Stimulated activated CD8-positive, alpha-beta memory T cell treated with anti-CD3 and anti-CD28 coated beads, Interleukin-15, amount 100 ng/mL, for 1 hour (primary cell): ENCODE results near the gene PRKACB.
A peak's percentile ranks its signal among the peaks of the same experiment; 100 is the strongest.
"Not testable (repeated sequence)": the region's sequence is repeated elsewhere in the genome, so short reads cannot be mapped to it uniquely, and the experiment has no call there.

Source experiments
- DNase-seq: peaks from one replicate; pipeline ENCODE4 v3.0.0-alpha.2; 2020; ENCODE audit warnings: low read depth

Gene PRKACB

DNA sequence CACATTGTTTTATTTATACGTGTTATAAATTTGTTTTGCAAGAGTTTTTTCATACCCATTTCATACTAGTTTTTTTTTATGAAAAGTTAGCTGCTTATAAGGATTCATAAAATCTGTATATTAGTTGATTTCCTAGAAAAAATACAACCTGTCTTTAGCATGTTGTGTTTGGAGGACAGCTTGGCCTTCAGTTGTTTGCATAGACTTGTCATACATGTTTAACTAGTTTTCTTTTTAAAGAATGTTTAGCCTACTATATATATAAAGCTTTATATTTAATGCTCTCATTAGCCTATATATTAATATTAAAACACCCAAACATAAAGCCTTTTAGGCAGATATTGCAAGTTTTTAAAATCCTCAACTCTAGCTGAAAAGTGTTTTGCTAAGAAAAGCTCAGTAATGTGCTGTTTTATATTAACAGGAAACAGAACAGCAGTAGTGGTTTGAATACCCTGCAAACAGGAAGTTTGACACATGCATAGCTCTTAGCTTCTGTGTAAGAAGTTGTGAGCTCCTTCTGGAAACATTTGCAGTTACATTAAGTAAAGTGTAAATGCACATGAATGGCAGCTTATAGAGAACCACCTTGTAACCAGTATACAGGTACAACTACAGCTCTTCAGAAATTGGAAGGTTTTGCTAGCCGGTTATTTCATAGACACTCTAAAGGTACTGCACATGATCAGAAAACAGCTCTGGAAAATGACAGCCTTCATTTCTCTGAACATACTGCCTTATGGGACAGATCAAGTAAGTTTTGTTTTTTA is at the start of gene PRKACB:
Gene PRKACB (plus strand): TSS at position 476 of the 770 bp plus-strand sequence. CDS start 91 bp downstream, at position 567.
- no peak for DNase-seq

DNA sequence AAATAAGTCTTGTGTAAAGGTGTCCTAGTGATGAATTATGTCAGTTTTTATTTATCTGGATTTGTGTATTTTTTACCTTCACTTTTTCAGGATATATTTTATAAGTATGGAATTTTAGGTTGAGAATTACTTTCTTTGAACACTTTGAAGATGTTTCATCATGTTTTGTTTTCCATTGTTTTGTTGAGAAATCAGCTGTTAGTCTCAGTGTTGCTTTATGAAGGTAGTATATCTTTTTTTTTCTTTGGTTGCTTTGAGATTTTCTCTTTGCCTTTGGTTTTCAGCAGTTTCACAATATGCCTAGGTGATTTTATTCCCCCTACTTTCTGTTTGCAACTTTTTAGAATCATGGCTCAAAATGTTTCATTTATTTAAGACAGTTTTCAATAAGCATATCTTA is 48.8 kb upstream of the PRKACB start:
- no peak for DNase-seq

DNA sequence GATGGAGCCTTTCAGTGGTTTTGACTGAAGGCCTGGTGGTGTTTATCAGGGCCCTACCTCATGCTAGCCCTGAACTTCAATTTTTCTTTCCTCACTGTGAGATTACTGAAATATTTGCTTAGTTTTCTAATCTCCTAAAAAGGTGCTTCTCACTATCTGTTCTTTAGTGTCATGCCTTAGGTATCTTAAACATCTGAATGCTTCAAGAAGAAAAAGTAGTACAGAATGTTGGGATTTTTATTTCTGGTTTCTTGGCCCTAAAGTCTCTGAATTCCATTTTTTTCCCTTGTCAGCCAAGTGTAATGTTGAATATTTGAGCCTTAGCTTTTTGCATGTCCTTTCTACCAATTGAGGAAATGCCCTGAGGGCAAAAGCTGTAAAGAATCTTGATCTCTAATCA is 47.9 kb upstream of the PRKACB start:
- no peak for DNase-seq

GRCh38 chr1:84101204-84101603 is 42.9 kb upstream of the PRKACB start:
- DNase-seq: no peak

GRCh38 chr1:84103197-84103992 is 40.7 kb upstream of the PRKACB start:
- DNase-seq: no peak

DNA sequence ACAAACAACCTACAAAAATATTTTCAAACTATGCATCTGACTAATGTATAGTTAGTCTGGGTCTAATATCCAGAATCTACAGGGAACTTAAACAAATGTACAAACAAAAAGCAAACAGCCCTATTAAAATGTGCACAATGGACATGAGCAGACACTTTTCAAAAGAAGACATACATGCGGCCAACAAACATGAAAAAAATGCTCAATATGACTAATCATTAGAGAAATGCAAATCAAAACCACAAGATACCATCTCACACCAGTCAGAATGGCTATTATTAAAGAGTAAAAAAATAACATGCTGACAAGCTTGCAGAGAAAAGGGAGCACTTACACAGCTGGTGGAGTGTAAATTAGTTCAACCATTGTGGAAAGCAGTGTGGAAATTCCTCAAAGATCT is 36.5 kb upstream of the PRKACB start:
- not testable (repeated sequence) for DNase-seq

DNA sequence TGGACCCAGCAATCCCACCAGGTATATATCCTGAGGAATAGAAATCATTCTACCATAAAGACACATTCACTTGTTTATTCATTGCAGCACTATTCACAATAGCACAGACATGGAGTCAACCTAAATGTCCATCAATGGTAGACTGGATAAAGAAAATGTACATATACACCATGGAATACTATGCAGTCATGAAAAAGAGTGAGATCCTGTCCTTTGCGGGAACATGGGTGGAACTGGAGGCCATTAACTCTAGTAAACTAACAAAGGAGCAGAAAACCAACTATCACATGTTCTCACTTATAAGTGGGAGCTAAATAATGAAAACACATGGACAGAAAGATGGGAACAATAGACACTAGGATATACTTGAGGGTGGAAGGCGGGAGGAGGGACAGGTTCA is 36.1 kb upstream of the PRKACB start:
- DNase-seq: no peak

- no peak for DNase-seq
Measured at GRCh38 chr1:84108900-84109578, 35.0 kb upstream of the PRKACB start.

DNA sequence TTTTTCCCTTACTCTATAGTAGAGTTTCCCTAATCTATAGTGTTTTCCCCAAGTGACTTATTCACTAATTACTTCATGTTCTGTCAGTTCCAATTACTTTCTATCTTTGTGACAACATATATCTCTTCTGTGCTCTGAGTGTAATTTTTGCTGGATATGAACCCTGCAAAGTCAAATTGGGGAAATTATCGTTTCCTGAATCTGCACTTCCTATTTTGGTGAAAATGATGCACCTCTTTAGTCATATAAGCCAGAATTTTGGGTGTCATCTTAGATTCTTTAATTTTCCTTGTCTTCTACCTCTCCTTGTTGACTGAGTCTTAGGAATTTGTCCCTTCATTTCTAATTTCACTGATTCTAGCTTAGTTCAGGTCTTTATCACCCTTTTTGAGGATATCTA is 33.4 kb upstream of the PRKACB start:
- no peak for DNase-seq

- DNase-seq: no peak
Measured at GRCh38 chr1:84116558-84116957, 27.5 kb upstream of the PRKACB start.

DNA sequence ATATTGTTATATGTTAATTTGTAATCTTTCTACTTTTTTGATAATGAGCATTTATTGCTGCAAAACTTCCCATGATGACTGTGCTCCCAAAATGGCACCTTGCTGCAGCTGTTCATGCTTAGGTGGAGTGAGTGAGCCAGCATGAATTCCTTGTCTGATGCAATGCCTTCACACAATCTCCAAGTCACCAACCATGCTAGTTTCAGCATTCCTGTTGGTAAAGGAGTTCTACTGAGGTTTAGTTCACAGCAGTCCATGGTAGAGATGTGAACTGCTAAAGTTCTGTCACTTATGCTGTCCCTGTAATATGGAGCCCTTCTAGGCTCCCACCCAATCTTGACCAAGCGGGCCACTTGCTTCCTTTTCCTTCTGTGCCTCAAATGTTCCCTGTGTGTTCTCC is 26.2 kb upstream of the PRKACB start:
- DNase-seq: no peak

- no peak for DNase-seq
Measured at GRCh38 chr1:84121360-84121759, 22.7 kb upstream of the PRKACB start.

DNA sequence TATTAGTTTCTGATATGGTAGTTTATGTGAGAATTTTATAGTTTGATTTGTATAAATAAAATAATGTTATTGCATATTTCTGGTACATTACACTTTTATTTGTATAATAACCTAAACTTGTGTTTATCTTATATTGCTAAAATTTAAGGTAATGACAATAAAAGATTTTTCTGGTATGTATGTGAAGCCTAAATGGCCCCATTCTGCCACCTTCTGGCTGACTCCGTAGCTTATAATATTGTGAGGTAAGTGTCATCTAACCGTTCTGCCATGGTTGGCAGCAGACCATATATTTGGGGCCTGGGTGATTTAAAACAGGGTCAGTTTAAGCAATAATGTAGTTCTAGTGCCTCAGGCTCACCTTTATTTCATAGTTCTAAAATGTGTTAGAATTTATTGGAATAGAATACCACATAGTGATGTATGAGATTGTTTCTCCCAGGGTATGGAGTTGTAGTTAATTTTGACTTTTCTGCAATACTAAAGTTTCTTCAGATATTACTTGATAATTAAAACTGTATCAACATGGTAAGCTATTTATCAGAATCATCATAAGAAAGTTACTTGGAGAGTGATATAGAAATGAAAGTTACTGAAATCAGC is 21.2 kb upstream of the PRKACB start:
- DNase-seq: peak; percentile 34

DNA sequence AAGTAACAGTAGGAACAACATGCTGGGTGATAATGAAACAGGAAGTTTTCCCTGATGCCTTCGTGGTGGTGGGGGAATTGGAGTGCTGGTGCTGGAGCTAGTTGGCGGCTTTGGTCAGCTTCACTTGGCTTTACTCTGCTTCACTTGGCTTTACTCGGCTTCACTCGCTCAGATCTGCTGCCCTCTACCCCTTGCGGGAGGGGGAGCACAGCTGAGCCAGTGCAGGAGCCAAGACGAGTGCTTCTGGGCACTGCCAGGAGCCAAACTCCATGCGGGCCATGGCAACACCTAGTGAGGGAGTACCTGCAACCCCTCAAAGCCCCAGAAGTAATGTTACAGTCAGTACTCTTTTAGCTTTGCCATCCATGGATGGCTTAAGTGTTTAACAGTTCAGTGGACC is 10.6 kb upstream of the PRKACB start:
- DNase-seq: no peak

GRCh38 chr1:84135341-84135740 is 8.7 kb upstream of the PRKACB start:
- no peak for DNase-seq

GRCh38 chr1:84141182-84142003 is 2.7 kb upstream of the PRKACB start:
- no peak for DNase-seq

GRCh38 chr1:84145068-84145467 is 997 bp downstream of the PRKACB start:
- DNase-seq: no peak

DNA sequence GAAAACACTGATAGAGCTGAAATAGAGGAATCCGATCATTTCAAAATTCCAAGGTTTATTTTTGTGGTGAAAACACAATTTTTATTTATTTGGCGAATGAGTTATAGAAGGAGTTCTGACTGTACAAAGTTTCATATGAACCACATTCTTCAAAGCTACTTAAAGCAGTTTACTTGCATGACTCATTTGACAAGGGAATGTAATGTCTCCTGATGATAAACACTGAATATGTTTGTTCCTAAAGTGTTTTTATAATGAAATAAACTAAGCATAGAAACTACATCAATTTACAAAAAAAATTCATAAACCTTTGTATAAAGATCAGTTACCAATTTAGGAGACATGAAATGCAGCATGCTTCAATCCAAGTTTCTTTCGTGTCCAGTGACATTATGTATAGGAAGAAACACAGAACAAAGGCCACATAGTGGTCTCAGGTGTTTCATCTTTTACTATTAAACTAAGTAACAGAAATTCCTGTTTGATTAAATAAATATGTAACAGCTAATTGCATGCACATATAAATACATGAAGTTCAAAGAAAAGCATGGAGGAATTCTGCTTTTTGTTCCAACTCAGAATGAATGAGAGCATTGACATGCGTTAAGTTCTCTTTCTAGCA is 2.5 kb downstream of the PRKACB start:
- DNase-seq: no peak

DNA sequence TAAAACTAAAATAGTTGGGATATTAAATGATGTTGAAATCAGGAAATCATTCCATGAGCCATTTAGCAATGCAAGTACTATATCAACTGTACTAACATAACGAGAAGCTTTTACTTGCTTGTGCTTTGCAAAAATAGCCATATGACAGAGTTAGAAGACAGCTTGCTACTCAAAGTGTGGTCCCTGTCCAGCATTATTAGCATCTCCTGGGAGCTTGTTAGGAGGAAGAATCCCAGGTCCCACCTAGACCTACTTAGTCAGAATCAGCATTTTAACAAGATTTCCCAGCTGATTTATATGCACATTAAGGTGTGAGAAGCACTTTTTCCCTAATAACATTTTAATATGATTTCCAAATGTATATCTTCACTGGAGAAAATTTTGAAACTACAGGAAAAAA is 4.7 kb downstream of the PRKACB start:
- no peak for DNase-seq

- no peak for DNase-seq
Measured at GRCh38 chr1:84152649-84153056, 8.6 kb downstream of the PRKACB start.

GRCh38 chr1:84155517-84155916 is 11.4 kb downstream of the PRKACB start:
- DNase-seq: no peak
